ENCODE results near the gene KIDINS220.
A peak's percentile ranks its signal among the peaks of the same experiment; 100 is the strongest.

The KIDINS220 gene

GRCh38 chr2:8697190-8697589 lies 140.2 kb downstream of the KIDINS220 start:
- no peak for DNase-seq (ENCODE audit: low read depth in 3 of 3)

DNA sequence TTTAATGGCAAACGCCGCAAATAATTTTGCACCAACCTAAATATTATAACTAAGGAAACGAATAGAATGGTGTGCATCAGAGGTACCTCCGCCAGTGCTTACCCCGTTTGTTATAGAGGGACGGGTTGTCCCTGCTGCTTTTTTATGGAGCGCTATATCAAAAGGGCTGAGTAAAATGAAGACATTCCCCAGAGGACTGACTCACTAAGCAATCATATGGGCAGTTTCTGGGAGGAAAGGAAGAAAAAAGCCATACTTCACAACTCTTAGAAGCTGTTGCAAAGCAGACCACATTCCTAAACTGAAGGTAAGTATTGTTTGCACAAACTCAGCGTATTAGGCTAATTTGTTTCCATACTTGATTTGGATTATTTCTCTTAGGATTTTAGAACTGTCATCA lies 142.7 kb downstream of the KIDINS220 start:
- no peak for DNase-seq (ENCODE audit: low read depth in 3 of 3)

GRCh38 chr2:8693157-8693821 lies 144.1 kb downstream of the KIDINS220 start:
- peak in 1 of 3 donors; percentile 51 for DNase-seq (ENCODE audit: low read depth in 3 of 3)

DNA sequence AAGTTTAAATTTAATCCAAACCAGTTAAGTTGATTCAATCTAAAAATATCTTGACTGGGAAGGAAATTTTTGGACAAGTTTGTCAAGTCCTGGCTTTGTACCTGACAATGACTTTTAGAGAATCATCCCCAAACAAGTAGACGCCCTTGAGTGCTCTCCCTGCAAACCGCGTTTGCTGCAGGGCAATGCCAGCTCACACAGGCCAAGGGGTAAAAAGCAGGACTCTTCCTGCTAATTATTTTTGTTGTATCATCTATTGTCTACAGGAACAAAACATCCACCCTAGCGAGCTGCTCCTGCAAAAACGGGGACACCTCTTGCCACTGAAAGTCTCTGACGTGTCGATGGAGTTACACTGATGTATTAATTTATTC lies 144.6 kb downstream of the KIDINS220 start:
- no peak for DNase-seq (ENCODE audit: low read depth in 3 of 3)

DNA sequence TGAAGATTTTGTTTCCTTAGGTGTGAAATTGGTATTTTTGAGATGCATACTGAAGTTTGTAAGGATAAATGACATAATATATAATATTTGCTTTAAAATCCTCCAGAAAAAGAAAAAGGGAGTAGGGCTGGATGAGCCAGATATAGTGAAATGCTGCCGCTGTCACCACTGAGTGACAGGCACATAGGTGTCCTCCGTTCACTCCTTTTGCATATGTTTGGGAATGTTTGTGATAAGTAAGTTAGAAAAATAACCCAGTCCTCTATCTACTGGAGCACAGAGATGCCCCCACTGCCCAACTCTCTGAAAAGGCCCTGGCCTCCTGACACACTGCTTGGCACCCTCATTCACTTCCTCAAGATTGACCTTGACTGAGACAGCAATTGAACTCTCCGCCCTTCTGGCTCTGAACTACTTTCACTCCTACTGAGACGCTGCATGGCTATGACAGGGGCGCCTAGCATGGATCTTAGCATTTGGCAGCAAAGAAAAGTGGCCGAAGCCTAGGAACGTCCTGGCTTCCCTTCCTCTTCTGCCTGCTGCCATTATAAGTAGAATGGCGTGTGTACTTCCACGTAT lies 145.5 kb downstream of the KIDINS220 start:
- no peak for DNase-seq (ENCODE audit: low read depth in 3 of 3)

- DNase-seq (ENCODE audit: low read depth in 3 of 3): peak in 2 of 3 donors; percentile 53 to 70
Measured at GRCh38 chr2:8685697-8686358, 151.6 kb downstream of the KIDINS220 start.

GRCh38 chr2:8684878-8685696 lies 152.3 kb downstream of the KIDINS220 start:
- peak in 2 of 3 donors; percentile 41 to 56 for DNase-seq (ENCODE audit: low read depth in 3 of 3)

- peak in 1 of 3 donors; percentile 34 for DNase-seq (ENCODE audit: low read depth in 3 of 3)
Measured at GRCh38 chr2:8684540-8684877, 152.9 kb downstream of the KIDINS220 start.

DNA sequence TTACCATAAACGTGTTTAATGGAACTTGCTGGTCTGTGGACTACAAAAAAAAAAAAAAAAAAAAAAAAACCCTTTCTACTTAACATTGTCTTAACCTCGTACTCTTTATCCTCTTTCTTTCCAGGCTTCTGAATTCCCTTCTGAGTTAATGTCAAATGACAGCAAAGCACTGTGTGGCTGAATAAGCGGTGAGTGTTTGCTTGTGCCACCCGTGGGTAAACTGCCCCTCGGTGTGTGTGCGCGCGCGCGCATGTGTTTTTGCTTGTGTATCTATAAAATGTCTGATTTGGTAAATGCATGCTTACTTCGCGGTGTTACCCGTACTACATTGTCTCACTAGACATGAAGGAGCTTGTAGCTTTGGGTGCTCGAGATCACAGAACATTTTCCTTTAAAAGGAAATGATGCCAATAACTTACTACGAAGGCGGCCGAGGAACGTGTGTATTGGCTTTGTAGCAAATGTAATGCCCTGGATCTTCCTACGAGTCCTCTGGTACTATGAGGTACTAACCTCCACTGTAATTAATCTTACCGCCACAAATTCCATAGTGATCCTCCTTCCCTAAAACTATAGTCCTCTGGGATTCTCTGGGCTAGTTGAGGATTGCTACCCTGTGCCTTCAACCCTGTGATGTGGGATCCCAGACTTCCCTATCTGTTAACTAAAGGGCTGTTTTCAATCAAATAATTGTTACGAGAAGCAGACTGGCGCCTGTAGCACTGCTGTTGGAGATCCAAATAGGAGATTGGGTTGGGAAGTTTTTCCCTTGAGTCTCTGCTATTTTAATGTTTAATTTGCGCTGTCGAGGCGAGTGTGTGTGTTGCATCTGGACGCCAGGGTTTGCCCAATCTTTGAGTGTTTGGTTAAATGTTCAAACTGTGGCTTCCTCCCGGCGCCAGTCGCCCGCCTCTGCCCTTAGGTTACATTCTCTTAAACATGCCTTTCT lies 154.4 kb downstream of the KIDINS220 start:
- DNase-seq (ENCODE audit: low read depth in 3 of 3): no peak

DNA sequence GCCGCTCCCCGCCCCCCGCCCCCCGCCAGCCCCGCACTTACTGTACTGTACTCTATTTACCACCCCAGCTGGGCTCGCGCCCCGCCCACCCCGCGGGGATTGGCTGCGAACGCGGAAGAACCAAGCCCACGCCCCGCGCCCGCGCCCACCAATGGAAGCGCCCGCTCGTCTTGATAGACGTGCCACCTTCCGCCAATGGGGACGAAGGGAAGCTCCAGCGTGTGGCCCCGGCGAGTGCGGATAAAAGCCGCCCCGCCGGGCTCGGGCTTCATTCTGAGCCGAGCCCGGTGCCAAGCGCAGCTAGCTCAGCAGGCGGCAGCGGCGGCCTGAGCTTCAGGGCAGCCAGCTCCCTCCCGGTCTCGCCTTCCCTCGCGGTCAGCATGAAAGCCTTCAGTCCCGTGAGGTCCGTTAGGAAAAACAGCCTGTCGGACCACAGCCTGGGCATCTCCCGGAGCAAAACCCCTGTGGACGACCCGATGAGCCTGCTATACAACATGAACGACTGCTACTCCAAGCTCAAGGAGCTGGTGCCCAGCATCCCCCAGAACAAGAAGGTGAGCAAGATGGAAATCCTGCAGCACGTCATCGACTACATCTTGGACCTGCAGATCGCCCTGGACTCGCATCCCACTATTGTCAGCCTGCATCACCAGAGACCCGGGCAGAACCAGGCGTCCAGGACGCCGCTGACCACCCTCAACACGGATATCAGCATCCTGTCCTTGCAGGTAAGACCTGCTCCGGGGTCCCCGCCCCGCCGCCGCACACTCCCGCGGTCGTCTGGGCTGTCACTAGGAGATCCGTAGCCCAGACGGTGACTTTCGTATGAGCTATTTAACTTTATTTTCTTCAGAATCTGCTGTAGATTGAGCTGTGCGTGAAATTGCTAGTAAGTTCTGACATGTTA lies 155.4 kb downstream of the KIDINS220 start, which contains the start of gene ID2:
Gene ID2, plus strand, starts transcription at position 271 of the 907 bp plus-strand sequence. Its CDS starts 110 bp downstream, at position 381.
- peak; percentile 98 for DNase-seq (ENCODE audit: low read depth in 3 of 3)

DNA sequence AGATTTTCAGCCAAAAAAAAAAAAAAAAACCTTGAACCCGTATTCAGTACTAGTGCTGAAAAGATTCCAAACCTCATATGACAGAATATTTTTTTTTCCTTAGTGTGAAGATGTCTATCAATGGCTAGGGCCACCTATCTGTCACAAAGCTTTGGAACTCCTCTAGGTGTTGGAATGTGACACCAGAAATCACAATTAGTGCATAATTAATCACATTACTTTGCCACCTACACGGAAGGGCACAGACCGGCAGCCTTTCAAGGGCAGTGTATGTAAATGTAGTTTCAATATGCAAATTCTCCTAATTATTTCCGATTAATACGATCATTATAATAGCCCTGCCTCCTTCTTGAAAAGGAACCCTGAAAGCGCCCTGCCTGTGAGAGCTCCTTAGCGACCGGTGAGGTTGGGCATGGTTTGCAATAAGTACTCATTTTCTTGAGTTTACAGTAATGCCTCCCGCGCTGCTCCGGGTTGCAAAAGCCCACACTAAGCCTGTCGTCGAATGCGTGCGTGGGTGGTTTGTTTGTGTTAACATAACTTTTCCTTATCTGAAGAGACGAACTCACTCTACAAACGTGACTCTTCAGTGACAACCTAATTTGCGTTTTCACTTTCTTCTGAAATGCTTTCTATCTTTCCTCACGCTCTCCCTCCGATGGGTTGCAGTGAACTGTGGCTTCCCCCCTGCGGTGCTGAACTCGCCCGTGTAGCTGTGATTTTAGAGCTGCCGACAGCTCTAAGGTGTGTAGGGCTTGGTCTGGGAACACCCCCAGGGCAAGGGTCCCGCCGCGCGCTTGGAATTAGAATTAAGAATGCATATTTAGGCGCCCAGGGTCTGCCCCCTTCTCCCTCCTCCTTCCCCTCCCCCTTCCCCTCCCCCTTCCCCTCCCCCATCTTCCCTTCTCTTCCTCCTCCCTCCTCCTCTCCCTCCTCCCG lies 156.3 kb downstream of the KIDINS220 start:
- peak; percentile 80 to 83 (median 83) for DNase-seq (ENCODE audit: low read depth in 3 of 3)

- no peak for DNase-seq (ENCODE audit: low read depth in 3 of 3)
Measured at GRCh38 chr2:8679827-8680731, 157.3 kb downstream of the KIDINS220 start.

DNA sequence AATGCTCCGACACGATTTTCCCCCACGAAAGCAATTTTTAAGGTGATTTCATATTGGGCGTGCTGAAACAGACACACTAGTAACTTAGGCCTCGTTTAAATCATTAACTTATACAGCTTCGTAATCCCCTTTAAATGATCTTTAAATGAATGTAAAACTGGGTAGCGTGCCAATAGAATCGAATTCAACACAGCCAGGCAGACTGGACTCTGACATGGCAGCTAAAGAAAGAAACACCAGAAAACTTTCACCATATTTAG lies 157.9 kb downstream of the KIDINS220 start:
- no peak for DNase-seq (ENCODE audit: low read depth in 3 of 3)

All from stimulated activated CD4-positive, alpha-beta T cell treated with anti-CD3 and anti-CD28 coated beads, TNF-alpha, amount 100 ng/mL, for 48 hours (primary cell).